Activated CD8-positive, alpha-beta memory T cell treated with anti-CD3 and anti-CD28 coated beads for 48 hours (primary cell): ENCODE results near the gene KDELR3.
A peak's percentile ranks its signal among the peaks of the same experiment; 100 is the strongest.

Source experiments
- DNase-seq, 3 experiments: peaks; one replicate each; pipeline ENCODE4 v3.0.0-alpha.2; 2020; ENCODE audit warnings: low read depth in 2 of 3, low spot score in 2 of 3

Gene KDELR3

DNA sequence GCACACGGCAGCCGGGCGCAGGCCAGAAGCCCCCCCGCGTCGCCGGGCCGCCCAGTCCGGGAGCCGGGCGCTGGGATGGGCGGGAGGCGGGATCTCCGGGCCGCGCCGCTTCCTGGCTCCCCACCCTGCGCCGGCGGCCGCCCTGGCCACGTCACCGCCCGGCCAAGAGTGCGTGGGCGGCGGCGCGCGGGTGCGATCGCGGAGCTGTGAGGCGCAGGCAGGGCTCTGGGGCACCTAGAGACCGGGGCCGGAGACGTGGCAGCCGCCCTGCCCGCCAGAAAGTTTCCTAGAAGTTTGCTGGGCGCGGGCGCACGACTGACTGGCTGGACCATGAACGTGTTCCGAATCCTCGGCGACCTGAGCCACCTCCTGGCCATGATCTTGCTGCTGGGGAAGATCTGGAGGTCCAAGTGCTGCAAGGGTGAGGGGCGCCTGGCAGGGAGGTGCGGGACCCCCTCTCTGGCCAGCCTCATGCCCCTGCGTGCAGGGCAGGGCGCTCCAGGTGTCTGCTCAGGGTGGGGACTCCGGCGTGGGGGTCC, at the start of gene KDELR3:
KDELR3 (plus strand) TSS at position 193 of the 539 bp plus-strand sequence; CDS start at position 331, 138 bp downstream.
- peak; percentile 45 to 49 (median 46) for DNase-seq

DNA sequence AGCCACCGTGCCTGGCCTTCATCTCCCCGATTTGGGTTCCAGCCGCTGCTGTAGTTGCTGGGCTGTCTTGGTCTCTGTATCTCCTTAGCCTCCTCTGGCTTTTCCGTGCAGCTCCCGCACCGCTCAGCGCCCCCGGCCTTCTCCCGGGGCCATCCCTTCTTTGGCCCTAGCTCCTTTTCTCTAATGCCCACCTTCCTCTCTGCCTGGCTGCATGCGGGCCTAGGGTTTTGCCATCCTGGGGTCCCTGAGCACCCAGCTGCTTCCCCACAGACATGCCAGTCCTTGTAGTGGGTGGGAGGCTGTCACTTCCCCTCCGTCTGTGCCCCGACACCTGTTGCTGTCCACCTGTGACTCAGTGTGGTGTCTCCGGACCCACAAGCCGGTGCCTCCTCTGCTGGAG, 49.3 kb upstream of the KDELR3 start:
- DNase-seq: no peak

DNA sequence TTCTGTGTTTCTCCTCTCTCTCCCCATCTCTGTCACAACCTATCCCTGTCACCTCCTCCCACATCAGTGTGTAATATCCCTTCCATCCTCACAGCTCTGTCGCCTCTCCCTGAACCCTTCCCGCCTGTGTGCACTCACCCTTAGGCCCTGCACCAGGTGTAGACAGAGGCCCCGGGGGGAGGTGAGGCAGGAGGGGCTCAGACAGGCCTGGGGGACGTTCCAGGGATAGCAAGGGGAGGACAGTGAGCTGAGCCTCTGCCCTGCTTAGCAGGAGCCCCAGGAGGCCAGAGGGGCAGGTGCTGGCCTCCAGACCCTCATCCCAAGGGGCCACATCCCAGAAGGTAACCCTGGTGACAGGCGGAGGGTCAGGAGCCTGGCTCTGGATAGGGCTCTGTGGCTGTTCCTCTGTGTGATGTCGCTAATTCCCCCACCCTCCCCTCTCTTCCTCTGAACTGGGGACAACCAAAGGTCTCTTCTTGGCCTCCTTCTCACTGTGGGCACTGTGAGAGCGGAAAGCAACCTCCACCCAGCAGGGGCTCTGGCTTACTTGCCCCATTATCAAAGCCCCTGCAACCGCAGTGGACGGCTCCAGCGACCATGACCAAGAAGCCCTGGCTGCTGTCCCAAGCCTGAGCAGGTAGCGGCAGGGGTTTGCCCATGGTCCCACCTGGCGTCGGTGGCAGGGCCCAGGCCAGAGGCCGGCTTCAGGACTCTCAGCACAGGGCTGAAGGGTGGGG, 48.6 kb upstream of the KDELR3 start:
- no peak for DNase-seq

DNA sequence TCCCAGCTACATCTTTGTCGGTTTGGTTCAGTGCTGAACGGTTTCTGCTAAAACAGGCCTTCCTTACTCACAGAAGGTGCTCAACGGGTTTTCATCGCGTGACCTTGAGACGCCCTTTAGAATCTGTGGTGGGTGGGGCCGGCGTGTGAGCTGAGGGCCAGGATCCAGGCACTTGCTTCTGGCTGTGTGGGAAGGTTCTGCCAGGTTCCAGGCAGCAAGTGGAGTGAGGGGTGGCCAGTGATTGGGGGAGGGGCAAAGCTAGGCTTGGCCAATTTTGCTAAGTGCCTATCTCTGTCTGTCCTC, 48.1 kb upstream of the KDELR3 start:
- no peak for DNase-seq

DNA sequence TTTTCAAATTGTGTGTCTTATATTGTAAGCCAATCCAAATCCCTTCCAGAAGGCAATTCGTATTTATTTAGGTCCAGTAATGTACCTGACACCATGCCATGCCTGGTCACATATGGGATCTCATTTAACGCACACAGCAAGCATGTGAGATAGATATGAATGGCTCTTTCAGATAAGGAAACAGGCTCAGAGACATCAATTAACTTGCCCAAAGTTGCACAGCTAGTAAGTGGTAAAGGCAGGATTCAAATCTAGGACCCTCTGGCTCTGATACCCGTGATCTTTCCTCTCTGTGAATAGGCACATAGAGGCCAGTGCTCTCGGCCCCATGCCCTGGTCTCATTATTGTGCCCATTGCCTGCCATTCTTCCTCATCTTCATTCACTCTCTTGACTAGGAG, 47.2 kb upstream of the KDELR3 start:
- no peak for DNase-seq

DNA sequence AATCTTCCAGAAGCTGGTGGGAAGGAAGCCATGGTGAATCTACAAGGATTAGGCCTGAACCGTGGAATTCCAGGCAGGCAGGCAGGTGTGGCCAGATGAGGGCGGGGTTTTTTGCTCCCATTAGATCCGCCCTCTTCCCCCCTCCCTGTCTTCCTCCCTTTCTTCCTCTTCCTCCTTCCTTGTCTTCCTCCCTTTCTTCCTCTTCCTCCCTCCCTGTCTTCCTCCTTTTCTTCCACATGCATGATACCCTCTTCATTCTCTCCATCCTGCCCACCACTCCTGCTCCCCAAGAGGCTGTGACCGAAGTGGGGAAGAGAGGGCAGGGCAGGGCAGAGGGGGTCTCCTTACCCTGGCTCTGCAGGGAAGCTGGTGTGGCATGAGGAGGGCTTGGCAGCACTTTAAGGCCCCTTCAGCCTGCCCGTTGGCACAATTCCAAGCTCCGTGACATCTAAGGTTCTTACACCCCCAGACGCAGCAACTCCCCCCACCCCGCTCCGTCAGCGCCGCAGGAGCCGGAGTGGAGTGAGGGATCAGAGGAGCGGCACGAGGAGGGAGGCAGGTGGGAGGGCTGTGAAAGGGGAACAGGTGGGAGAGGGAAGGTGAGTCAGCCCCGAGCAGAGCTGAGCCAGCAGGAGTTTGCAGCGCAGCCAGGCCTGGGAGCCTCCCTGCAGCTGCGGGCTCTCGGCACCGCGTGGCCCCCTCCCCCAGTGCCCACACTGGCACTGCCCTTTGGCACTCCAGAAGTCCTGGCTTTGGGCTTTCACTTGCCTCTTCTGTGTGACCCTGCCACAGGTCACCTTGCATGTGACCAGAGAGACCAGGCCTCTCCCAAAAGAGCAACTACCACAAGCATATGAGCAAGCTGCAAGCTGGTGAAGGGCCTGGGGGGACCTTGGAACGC, 45.0 kb upstream of the KDELR3 start:
- DNase-seq: no peak

DNA sequence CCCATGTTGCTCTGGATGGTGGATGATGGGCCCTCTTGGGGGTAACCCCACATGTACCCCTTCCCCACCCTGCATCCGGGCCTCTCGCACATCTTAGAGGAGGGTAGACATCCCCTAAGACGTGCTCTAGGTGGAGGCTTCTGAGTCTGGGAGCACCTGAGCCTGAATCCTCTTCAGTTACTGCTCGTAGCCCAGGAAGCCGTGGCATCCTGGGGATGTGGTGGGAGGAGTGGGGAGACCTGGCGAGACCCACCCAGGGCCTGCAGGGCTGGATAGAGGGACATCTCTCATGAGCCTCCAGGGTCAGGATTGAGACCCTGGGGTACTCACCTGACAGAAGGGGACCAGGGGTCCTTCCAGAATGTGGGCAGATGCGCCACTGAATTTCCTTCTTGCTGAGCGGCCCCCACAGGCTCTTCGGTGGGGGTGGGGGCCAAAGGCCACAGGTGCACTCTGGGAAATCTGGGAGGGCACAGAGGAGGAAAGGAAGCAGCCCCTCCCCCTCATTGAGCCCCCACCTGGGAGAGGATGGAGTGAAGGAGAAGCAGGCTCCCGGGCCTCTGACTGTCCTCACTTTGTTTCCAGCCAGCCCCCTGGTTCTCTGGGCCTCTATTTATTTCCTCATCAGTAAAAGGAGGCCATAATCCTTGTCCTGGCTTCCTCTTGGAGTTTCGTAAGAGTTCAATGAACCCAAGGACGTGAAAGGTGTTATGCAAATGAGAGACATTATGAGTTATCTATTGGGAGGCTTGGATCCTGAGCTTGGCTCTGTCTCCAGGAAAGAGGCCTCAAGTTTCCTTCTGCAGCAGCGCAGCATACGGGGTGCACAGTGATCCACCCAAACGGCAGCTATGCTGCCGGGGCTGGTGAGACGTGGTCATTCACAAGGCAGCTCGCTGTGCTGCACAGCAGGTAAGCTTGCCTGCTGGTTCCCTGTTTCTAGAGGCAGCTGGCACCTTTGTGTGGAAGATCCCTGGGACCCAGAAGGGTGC, 44.1 kb upstream of the KDELR3 start:
- DNase-seq: no peak

DNA sequence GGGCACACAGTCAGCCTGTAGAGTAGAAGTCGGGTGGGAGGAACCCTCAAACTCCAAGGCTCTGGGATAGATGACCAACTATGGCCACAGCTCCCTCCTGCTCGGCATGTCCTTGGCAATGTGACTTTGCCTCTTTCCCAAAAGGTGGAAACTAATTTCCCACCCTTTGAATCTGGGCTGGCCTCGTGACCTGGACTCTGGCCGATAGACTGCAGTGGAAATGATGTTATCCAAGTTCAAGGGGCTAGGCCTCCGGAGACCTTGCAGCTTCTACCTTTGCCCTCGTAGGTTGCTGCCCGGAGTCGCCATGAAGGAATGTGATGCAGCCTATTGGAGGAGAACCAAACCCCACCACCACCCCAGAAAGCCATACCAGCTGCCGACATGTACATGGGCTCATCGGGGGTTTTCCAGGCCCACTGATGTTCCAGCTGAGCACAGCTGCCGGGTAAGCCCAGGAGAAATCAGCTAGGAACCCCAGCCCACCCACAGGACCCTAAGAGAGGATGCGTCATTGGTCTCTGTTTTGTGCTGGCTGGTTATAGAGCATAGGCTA, 43.3 kb upstream of the KDELR3 start:
- DNase-seq: no peak

DNA sequence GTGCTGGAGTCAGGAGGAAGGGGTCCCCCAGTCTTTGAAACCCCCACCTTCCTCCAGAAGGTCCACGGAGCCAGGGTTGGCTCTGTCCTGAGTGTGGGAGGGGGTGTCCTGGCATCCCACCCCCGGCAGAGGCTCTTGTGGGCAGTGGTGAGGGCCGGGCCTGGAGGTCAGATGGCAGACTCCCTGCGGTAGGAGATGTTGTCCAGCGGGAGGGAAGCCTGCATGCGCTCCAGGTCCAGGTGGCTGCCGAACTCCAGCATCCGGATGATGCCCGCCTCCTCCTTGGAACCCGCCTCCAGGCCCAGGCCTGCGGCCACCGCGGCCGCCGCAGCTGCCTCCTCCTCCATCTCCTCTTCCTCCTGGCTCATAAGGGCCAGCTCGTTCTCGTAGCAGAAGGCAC, 41.3 kb upstream of the KDELR3 start:
- no peak for DNase-seq

DNA sequence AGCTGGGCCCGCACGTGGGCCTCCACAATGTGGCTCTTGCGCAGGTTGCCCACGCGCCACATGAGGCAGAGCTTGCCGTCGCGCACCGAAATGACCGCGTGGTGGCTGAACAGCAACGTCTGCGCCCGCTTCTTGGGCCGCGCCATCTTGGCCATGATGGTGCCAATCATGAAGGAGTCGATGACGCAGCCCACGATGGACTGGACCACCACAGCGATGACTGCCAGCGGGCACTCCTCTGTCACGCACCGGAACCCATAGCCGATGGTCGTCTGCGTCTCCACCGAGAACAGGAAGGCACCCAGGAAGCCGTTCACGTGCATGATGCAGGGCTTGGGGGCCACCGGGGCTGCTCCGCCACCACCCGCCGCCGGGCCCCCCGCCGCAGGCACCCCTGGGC, 40.4 kb upstream of the KDELR3 start:
- DNase-seq: no peak

DNA sequence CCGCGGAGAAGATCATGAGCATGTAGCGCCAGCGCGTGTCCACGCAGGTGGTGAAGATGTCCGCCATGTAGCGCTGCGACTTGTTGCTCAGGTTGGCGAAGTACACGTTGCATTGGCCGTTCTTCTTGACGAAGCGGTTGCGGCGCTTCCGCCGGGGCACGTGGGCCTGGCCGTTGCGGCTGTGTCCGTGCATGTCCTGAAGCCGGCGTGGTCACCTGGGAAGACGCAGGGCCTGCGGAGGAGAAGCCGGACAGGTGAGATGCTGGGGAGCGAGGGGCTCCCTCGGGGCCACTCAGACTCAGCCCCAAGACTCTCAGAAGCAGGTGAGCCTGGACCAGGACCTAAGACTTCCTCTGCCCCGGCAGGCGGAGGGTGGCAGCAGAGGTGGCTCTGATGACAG, 40.0 kb upstream of the KDELR3 start:
- no peak for DNase-seq

DNA sequence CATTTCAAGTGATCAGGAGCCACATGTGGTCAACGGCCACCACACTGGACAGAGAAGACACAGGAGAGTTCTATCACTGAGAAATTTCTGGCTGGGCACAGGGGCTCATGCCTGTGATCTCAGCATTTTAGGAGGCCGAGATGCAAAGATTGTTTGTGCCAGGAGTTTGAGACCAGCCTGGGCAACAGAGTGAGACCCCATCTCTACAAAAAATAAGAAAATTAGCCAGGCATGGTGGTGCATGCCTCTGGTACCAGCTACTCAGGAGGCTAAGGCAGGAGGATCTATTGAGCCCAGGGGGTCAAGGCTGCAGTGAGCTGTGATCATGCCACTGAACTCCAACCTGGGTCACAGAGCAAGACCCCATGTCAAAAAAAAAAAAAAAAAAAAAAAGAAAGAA, 39.2 kb upstream of the KDELR3 start:
- no peak for DNase-seq

DNA sequence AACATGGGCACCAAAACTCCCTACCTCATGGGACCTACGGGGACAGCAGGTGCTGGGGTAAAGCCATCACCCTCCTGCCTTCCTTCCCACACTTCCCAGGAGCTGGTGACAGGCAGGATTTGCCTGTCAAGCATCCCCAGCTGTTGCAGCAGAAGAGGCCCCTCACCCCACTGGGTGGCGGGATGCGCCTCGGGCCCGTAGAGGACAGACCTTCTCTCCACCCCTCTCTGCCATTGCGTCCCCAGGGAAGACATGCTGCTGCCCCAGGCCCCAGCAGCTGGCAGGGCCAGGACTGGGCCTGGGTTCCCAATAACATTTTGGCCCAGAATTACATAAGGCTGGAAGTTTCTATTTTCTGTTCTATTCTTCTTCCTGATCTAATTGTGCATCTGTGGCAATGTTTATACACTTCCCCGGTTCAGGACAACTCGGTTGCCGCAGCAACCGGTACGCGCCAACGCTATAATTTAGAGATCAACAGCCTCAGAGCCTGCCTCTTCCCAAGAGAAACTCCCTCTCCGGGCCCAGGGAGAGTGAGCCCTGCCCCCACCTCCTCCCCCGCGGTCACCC, 38.3 kb upstream of the KDELR3 start:
- no peak for DNase-seq

DNA sequence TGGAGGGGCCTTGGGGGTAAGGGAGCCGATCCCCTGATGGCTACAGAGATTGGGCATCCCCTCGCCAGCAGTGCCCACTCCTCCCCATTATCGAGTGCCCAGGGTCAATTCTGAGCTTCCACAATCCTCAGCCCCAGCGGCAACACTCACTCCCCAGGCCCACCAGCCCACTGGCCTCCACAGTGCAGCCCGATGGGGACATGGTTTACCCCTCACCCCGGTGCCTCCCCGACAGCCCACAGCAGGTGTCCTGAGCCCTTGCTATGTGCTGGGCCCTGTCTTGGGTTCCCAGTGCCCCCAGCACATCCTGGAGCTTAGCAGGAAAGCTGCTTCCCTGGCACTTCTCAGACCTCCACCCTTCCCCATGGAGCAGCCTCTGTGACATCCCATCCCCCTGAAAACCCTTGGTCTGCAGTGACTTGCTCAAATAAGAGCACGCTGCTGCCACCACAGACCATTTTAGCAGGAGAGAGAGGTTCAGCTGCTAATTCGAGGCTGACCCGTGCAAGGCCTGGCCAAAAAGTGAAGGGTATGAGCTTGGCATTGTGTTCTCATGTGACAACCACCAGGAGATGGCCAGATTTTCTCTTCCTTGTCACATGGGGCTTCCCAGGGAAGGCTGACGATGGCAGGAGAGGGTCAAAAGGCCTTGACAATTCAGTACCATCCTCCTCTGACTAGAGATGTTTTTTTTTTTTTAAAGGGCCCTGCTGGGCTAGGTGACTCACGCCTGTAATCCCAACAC, 36.5 kb upstream of the KDELR3 start:
- DNase-seq: no peak

DNA sequence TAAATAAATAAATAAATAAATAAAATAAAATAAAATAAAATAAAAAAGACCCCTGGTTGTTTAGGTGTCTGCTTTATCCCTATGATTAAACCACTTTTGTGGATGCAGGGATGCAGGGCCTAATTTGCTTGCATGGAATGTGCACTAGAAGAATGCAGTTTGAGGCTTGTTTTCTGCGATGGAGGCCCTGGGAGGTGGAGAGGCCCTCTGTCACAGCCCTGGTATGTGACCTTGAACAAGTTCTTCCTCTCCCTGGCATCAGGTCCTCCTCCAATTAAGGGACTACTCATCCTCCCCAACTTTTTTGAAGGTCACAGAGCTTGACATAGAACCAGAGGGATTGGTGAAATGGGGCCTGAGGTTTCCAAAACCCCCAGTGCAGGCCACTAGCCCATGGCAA, 35.6 kb upstream of the KDELR3 start:
- no peak for DNase-seq

DNA sequence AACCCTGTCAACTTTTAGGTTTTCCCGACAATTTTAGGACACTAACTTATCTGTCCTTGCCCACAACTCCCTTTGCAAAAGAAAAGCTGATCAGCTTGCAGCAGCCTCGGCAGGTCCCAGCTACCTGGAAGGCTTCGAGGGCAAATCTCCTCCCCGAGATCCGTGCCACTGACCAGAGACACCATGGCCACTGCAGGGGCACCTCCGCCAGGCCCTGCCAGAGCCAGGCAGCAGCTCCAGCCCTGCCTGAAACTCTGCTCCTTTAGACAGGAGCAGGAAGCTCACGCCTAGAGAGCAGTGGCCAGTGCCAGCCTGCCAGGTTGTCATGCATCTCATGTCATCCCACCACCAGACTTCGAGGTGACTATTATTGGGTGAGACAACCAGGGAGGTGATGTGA, 34.0 kb upstream of the KDELR3 start:
- DNase-seq: no peak

DNA sequence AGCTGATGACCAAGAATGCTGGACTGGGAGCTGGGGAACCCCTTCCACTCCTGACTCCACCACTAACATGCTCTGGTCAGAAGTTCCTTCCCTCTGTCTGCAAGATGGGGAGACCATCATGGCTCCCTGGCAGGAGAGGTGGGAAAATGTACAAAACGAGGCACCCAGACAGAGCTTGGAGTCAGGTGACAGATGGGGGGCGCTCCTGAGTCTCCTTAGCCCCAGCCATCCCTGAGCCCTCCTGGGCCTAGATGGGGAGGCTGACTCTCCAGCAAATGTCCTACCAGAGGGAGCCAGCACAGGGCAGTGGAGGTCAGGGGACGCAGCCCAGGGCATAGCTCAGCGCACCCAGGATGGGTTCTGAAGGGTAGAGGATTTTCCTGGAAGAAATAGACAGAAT, 32.9 kb upstream of the KDELR3 start:
- no peak for DNase-seq

DNA sequence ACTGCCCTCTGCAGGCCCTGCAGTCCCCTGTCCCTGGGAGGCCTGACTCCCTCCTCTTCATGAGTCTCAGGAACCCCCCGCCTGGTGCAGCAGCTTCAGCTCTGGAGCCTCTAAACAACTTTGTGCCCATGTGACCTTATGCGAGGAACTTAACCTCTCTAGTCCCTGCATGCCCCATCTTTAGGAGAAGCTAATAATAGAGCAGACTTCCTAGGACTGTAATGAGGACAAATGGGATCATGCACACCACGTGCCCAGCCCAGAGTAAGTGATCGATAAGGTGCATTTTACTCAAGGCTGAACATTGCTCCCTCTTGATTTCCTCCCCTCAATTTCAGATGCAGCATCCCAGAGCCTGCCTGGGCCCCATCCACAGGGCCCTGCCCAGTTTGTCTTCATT, 31.9 kb upstream of the KDELR3 start:
- no peak for DNase-seq

DNA sequence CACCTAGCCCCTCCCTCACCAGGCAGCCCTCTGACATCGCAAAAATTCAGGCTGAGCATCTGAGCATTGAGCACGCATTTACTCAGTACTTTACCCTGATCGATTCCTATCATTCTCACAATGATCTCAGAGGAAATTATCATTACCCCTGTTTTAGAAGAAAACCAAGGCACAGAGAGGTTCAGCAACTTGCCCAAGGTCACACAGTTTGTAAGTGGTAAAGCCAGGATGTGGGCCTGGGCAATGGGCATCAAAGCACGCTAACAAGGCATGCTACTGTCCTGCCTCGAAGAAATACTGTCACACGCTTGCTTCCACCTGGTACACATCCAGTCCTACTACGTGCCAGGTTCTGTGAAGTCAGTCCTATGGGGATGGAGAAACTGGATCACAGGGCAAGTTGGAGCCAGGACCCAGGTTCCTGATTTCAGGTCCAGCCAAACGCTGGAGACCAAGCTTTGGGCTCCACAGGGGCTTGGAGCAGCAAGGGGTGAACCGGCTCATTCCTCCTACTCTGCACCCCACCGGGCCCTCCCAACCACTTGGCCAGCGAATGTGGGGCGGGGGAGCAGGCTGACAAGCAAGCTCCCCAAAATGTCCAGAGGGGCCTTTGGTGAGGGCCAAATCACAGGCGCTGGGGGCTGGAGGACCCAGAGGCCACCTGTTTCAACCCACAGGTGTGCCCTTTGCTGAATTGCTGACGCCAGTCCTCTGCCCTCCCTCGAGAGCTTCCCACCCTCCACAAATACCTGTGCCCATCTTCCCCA, 31.1 kb upstream of the KDELR3 start:
- no peak for DNase-seq
